ENCODE measurements around the gene ANGPTL2. TPM values are rescaled to one million over a fixed set of nuclear protein-coding genes. Genes with fewer than 3 reads are reported as not detected.

The ANGPTL2 gene
- total RNA-seq, 1 donor from 2014 or later, result 65.8 TPM

GRCh38 chr9:127098916-127099553 is 23.4 kb downstream of the ANGPTL2 start:
- peak overlapping the region; percentile 46 for H3K27ac ChIP-seq
- intact Hi-C loops (cut with DNase I), result no loop called here
- DNase-seq (ENCODE audit: extremely low spot score in 2 of 2), result no peak
- no peaks in the 10 kb centered on the region for H3K27me3 ChIP-seq
- no peak overlapping the region for H3K4me3 ChIP-seq
- TF ChIP-seq CTCF (IDR thresholded peaks at IDR 0.05) (no peak), POLR2AphosphoS5 (IDR thresholded peaks at IDR 0.05; ENCODE audit: insufficient read depth in 1 of 2, low read depth in 1 of 2) (no peak), POLR2A (IDR thresholded peaks at IDR 0.05) (no peak)
- H3K9me3 ChIP-seq, result no peaks in the 10 kb centered on the region
- H3K36me3 ChIP-seq, result peaks cover 0 to 5% of the 10 kb centered on the region in 2 donors
- H3K4me1 ChIP-seq, result peaks cover 51% of the 10 kb centered on the region

- Histone ChIP-seq H3K27ac (no peak overlapping the region), H3K4me3 (no peak overlapping the region), H3K9me3 (no peaks in the 10 kb centered on the region), H3K27me3 (no peaks in the 10 kb centered on the region), H3K36me3 (peaks cover 0 to 16% of the 10 kb centered on the region in 2 donors), H3K4me1 (peaks cover 48% of the 10 kb centered on the region)
- TF ChIP-seq POLR2A (IDR thresholded peaks at IDR 0.05) (no peak), CTCF (IDR thresholded peaks at IDR 0.05) (no peak), POLR2AphosphoS5 (IDR thresholded peaks at IDR 0.05; ENCODE audit: insufficient read depth in 1 of 2, low read depth in 1 of 2) (no peak)
- intact Hi-C loops (cut with DNase I), result no loop called here
- no peak for DNase-seq (ENCODE audit: extremely low spot score in 2 of 2)
These were observed 24.8 kb downstream of the ANGPTL2 start for GRCh38 chr9:127097683-127098082.

GRCh38 chr9:127096208-127096607 is 26.2 kb downstream of the ANGPTL2 start:
- Histone ChIP-seq H3K27ac (peak overlapping the region; percentile 60), H3K4me1 (peaks cover 42% of the 10 kb centered on the region), H3K36me3 (peaks cover 0 to 31% of the 10 kb centered on the region in 2 donors), H3K27me3 (no peaks in the 10 kb centered on the region), H3K9me3 (no peaks in the 10 kb centered on the region), H3K4me3 (no peak overlapping the region)
- TF ChIP-seq POLR2A (IDR thresholded peaks at IDR 0.05) (no peak), POLR2AphosphoS5 (IDR thresholded peaks at IDR 0.05; ENCODE audit: insufficient read depth in 1 of 2, low read depth in 1 of 2) (no peak), CTCF (IDR thresholded peaks at IDR 0.05) (no peak)
- DNase-seq (ENCODE audit: extremely low spot score in 2 of 2), result no peak
- intact Hi-C loops (cut with DNase I), result no loop called here

GRCh38 chr9:127095411-127095810 is 27.0 kb downstream of the ANGPTL2 start:
- DNase-seq (ENCODE audit: extremely low spot score in 2 of 2), result no peak
- Histone ChIP-seq H3K27ac (peak overlapping the region; percentile 60), H3K36me3 (peaks cover 0 to 35% of the 10 kb centered on the region in 2 donors), H3K4me1 (peaks cover 35% of the 10 kb centered on the region), H3K9me3 (no peaks in the 10 kb centered on the region), H3K27me3 (no peaks in the 10 kb centered on the region), H3K4me3 (no peak overlapping the region)
- intact Hi-C loops (cut with DNase I), result no loop called here
- TF ChIP-seq POLR2AphosphoS5 (IDR thresholded peaks at IDR 0.05; ENCODE audit: insufficient read depth in 1 of 2, low read depth in 1 of 2) (peak in 1 of 2 donors; percentile 34), POLR2A (IDR thresholded peaks at IDR 0.05) (no peak)

- DNase-seq (ENCODE audit: extremely low spot score in 2 of 2), result no peak
- Histone ChIP-seq H3K36me3 (peaks cover 0 to 46% of the 10 kb centered on the region in 2 donors), H3K27ac (no peak overlapping the region), H3K4me3 (no peak overlapping the region), H3K9me3 (no peaks in the 10 kb centered on the region), H3K27me3 (no peaks in the 10 kb centered on the region), H3K4me1 (peaks cover 25% of the 10 kb centered on the region)
- intact Hi-C loops (cut with DNase I), result no loop called here
- no peak for TF ChIP-seq CTCF (IDR thresholded peaks at IDR 0.05)
- TF ChIP-seq POLR2A (IDR thresholded peaks at IDR 0.05), result no peak
- TF ChIP-seq POLR2AphosphoS5 (IDR thresholded peaks at IDR 0.05; ENCODE audit: insufficient read depth in 1 of 2, low read depth in 1 of 2), result no peak
These were observed 29.0 kb downstream of the ANGPTL2 start for GRCh38 chr9:127093319-127094020.

Measured in vagina (tissue), 2 donors.